Fibroblast of lung (primary cell): ENCODE measurements around the gene SCN1A.

ENCODE experiments used
- CTCF ChIP-seq, 2 donors: IDR thresholded peaks in 1 of 2; conservative IDR thresholded peaks in 1 of 2; 1 replicate in 1 of 2; 2 replicates in 1 of 2; pipeline ENCODE4 v1.5.1; 2011 to 2012; ENCODE audit warnings: low read length in 2 of 2, control low read depth in 1 of 2, inconsistent platforms in 1 of 2, low read depth in 1 of 2, mild to moderate bottlenecking in 1 of 2
- EZH2 ChIP-seq: IDR thresholded peaks from 2 replicates; pipeline ENCODE4 v1.5.1; 2012; ENCODE audit warnings: low read length, control low read depth, mild to moderate bottlenecking; ENCODE audit errors: missing control alignments

- TF ChIP-seq EZH2, result no peak
- TF ChIP-seq CTCF (conservative IDR thresholded peaks at IDR 0.05 in 1 of 2, IDR thresholded peaks at IDR 0.05 in 1 of 2; ENCODE audit: low read depth in 1 of 2, low read length in 2 of 2), result no peak
Observed at GRCh38 chr2:166017208-166017607, 110.6 kb downstream of the SCN1A start.
